Measurements from ENCODE around the gene ROCK1. TPM values are rescaled to one million over a fixed set of nuclear protein-coding genes. Genes with fewer than 3 reads are reported as not detected.
A peak's percentile ranks its signal among the peaks of the same experiment; 100 is the strongest.

The ROCK1 gene
- total and polyA plus RNA-seq, 9 of the 15 experiments (the other 6 are each of a cell fraction or from before 2014, with no cell fraction given): 7.4 to 28.6 (median 17.7) TPM

DNA sequence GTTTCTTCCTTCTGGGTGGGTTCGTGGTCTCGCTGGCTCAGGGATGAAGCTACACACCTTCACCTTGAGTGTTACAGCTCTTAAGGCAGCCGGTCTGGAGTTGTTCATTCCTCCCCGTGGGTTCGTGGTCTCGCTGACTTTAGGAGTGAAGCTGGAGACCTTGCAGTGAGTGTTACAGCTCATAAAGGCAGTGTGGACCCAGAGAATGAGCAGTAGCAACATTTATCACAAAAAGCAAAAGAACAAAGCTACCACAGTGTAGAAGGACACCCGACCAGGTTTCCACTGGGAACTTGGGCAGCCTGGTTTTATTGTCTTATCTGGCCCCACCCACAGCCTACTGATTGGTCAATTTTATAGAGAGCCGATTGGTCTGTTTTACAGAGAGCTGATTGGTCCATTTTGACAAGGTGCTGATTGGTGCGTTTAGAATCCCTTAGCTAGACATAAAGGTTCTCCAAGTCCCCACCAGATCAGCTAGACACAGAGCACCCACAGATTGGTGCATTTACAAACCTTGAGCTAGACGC, 20.1 kb upstream of the ROCK1 start (continued):
- peak; percentile 26; the same call in 1 of the 2 replicates for TF ChIP-seq PHF8 (IDR thresholded peaks at IDR 0.05; ENCODE audit: borderline replicate concordance, low read length)
- no peak for TF ChIP-seq EHMT2 (IDR thresholded peaks at IDR 0.05)
- TF ChIP-seq TCF15 (CRISPR knock-in tag; IDR thresholded peaks at IDR 0.05): no peak
- TF ChIP-seq PRDM10 (IDR thresholded peaks at IDR 0.05; ENCODE audit: partially characterized antibody): no peak
- TF ChIP-seq GTF2A2 (tag; IDR thresholded peaks at IDR 0.05): peak; percentile 70; the same call in 1 of the 2 replicates
- no peak for TF ChIP-seq CTCF (IDR thresholded peaks at IDR 0.05 in 2 of 3, conservative IDR thresholded peaks at IDR 0.05 in 1 of 3; ENCODE audit: insufficient read depth in 2 of 3, low read depth in 1 of 3, low read length in 3 of 3)
- TF ChIP-seq CEBPB (tag; IDR thresholded peaks at IDR 0.05): no peak
- no peak for TF ChIP-seq TRIM28 (IDR thresholded peaks at IDR 0.05)
- TF ChIP-seq NFE2 (IDR thresholded peaks at IDR 0.05; ENCODE audit: low read depth): no peak
- TF ChIP-seq MAFF (IDR thresholded peaks at IDR 0.05; ENCODE audit: low read length): no peak
- no peak for TF ChIP-seq CBFA2T3 (IDR thresholded peaks at IDR 0.05)
- TF ChIP-seq POLR2B (IDR thresholded peaks at IDR 0.05; ENCODE audit: low read depth, partially characterized antibody): peak; percentile 19
- no peak for TF ChIP-seq SMARCC2 (IDR thresholded peaks at IDR 0.05; ENCODE audit: low read depth)
- no peak for TF ChIP-seq ZNF239 (CRISPR knock-in tag; IDR thresholded peaks at IDR 0.05)
- no peak for TF ChIP-seq DEAF1 (CRISPR knock-in tag; IDR thresholded peaks at IDR 0.05)
- no peak for TF ChIP-seq U2AF2 (optimal IDR thresholded peaks at IDR 0.05; ENCODE audit: low read depth, low read length)
- TF ChIP-seq RAD21 (CRISPR knock-in tag; conservative IDR thresholded peaks at IDR 0.05 in 1 of 2, IDR thresholded peaks at IDR 0.05 in 1 of 2): no peak
- TF ChIP-seq XRCC5 (IDR thresholded peaks at IDR 0.05; ENCODE audit: low read depth, low read length): no peak
